Lung (tissue), 12 donors: ENCODE measurements around the gene PARD3. TPM values are rescaled to one million over a fixed set of nuclear protein-coding genes. Genes with fewer than 3 reads are reported as not detected.

Experiments
- ATAC-seq: fragments of 200-7000 bp; cut with Tn5 transposase; one replicate; pipeline ENCODE4 v1.9.1; 2020; ENCODE audit warnings: moderate number of reproducible peaks; ENCODE audit not compliant: insufficient read depth, low FRiP score
- DNase-seq, 3 donors: peaks; one replicate each; pipeline ENCODE4 v3.0.0-alpha.2; 2013 to 2017
- H3K27ac ChIP-seq, 2 donors: one replicate each; pipeline ENCODE4 v1.5.1; 2013; ENCODE audit warnings: mild to moderate bottlenecking in 2 of 2, moderate library complexity in 2 of 2, control low read depth in 1 of 2, inconsistent platforms in 1 of 2, low read depth in 1 of 2, low read length in 1 of 2
- H3K27me3 ChIP-seq, 3 donors: one replicate each; pipeline ENCODE4 v1.5.1; 2013; ENCODE audit warnings: low read length in 2 of 3; ENCODE audit not compliant: control insufficient read depth in 3 of 3, insufficient read depth in 3 of 3
- H3K36me3 ChIP-seq, 4 donors: one replicate each; pipeline ENCODE4 v1.5.1; 2013; ENCODE audit warnings: low read length in 4 of 4, mild to moderate bottlenecking in 1 of 4, moderate library complexity in 1 of 4; ENCODE audit not compliant: control insufficient read depth in 4 of 4, insufficient read depth in 4 of 4
- H3K4me1 ChIP-seq, 5 donors: one replicate each; pipeline ENCODE4 v1.5.1; 2013; ENCODE audit warnings: low read length in 5 of 5, mild to moderate bottlenecking in 2 of 5, moderate library complexity in 1 of 5; ENCODE audit not compliant: control insufficient read depth in 5 of 5, insufficient read depth in 5 of 5
- H3K4me3 ChIP-seq: one replicate; pipeline ENCODE4 v1.5.1; 2013; ENCODE audit warnings: mild to moderate bottlenecking, control low read depth, moderate library complexity
- H3K9ac ChIP-seq, 2 donors: one replicate each; pipeline ENCODE4 v1.5.1; 2013; ENCODE audit warnings: low read length in 2 of 2, control low read depth in 1 of 2; ENCODE audit not compliant: insufficient read depth in 1 of 2
- H3K9me3 ChIP-seq, 4 donors: one replicate each; pipeline ENCODE4 v1.5.1; 2013; ENCODE audit warnings: low read length in 3 of 4, mild to moderate bottlenecking in 1 of 4, moderate library complexity in 1 of 4; ENCODE audit not compliant: control insufficient read depth in 4 of 4, insufficient read depth in 3 of 4
- CTCF ChIP-seq: IDR thresholded peaks from 2 replicates; pipeline ENCODE4 v1.5.1; 2012; ENCODE audit warnings: mild to moderate bottlenecking; ENCODE audit errors: control extremely low read depth, extremely low read depth
- WGBS, 2 donors: extraction: QIAGEN DNeasy Blood & Tissue Kit; methylation state at CpG; one replicate each; pipeline ENCODE4 v1.1.7; 2013; 5-methylcytosine and 5-hydroxymethylcytosine counted together
- polyA plus RNA-seq, 2 donors: library from polyadenylated mRNA; stranded (reverse); fragments of 200-250 nt; gene quantifications; one replicate each; pipeline ENCODE4 v1.2.1, GENCODE V29; 2013
- total RNA-seq, 2 donors: library from RNA; depleted of rRNA in 1 of 2; stranded (reverse); fragments of >200 nt in 1 of 2; gene quantifications; one replicate each; pipeline ENCODE4 v1.2.1, GENCODE V29; 2014 to 2021
- donor health status: control.
- donor health status: control.
- donor health status: Bipolar disorder and iron deficiency.
- donor health status: healthy.
- donor health status: DM: yes; HTN: yes; CAD: no.

The PARD3 gene
- total and polyA plus RNA-seq, 4 donors = 10.3 to 69.2 (median 27.6) TPM

DNA sequence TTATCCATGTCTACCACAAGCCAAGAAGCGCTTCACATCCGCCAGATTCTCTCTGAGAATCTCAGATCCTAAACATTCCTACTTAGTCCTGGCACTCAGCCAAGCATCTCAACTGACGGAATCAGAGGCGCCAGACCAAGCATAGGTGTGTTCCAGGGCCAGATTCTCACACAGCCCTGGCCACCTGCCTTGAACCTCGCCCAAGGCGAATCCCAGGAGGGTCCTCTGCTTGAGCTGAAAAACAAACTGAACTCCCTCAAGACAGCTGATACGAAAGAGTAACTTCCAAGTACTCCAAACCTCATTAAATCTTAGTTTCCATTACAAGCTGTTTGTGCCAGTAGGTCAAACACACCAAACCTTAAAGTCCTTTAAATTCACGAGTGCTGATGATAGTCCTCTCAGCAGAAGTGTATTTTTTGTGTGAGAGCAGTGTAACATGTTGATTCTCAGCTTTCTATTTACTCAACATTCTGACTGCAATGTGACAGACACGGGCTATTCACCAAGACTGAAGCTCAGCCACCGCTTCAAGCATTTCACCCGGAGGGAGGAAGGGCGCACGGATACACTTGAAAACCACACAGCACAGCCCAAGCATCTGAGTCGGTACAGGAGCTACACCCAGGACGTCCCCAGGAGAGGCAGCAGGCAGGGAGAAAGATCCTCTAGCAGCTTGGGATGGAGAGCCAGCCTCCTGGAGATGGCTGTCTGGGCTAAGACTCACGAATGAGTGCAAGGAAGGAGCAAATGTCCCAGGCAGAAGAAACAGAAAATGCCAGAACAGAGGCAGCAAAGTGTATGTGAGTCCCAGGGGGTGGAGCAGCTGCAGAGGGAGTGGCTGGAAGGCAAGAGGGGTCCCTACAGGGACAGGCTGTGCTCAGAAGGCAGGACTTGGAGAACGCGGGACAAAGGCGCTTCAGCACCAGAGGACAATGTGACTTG lies 6.0 kb downstream of the PARD3 start:
- Histone ChIP-seq H3K9ac (peak overlapping the region in 1 of 2 donors; percentile 5), H3K27me3 (no peaks in the 10 kb centered on the region), H3K4me1 (peaks cover 5 to 32% (median 13%) of the 10 kb centered on the region in 5 donors), H3K4me3 (no peak overlapping the region), H3K36me3 (no peaks in the 10 kb centered on the region), H3K27ac (peak overlapping the region in 1 of 2 donors; percentile 84), H3K9me3 (peaks cover 0 to 2% (median 0%) of the 10 kb centered on the region in 4 donors)
- DNase-seq (peak; percentile 55 to 74 (median 71)), ATAC-seq (peak; percentile 59)
- no peak for TF ChIP-seq CTCF
- 46 to 49% methylated on average over 19 of the region's 19 CpGs for WGBS, 2 donors

- DNase-seq (no peak), ATAC-seq (no peak)
- Histone ChIP-seq H3K4me3 (no peak overlapping the region), H3K9ac (no peak overlapping the region), H3K4me1 (peaks cover 5 to 26% (median 11%) of the 10 kb centered on the region in 5 donors), H3K27ac (no peak overlapping the region), H3K9me3 (peaks cover 0 to 2% (median 0%) of the 10 kb centered on the region in 4 donors), H3K27me3 (no peaks in the 10 kb centered on the region), H3K36me3 (no peaks in the 10 kb centered on the region)
- WGBS, 2 donors = 85 to 89% methylated on average over 4 of the region's 4 CpGs
- no peak for TF ChIP-seq CTCF
These were observed 6.8 kb downstream of the PARD3 start for GRCh38 chr10:34808336-34808735.

- H3K4me1 ChIP-seq = peaks cover 5 to 20% (median 12%) of the 10 kb centered on the region in 5 donors
- H3K36me3 ChIP-seq = no peaks in the 10 kb centered on the region
- DNase-seq (no peak), ATAC-seq (no peak)
- no peak for TF ChIP-seq CTCF
- no peak overlapping the region for H3K27ac ChIP-seq
- H3K27me3 ChIP-seq = no peaks in the 10 kb centered on the region
- H3K4me3 ChIP-seq = no peak overlapping the region
- H3K9ac ChIP-seq = no peak overlapping the region
- peaks cover 0 to under 1% (median 0%) of the 10 kb centered on the region in 4 donors for H3K9me3 ChIP-seq
- WGBS, 2 donors = 86 to 87% methylated on average over 1 of the region's 1 CpG
These were observed 10.8 kb downstream of the PARD3 start for GRCh38 chr10:34804306-34804705.
